Small intestine (tissue), 7 donors: Measurements from ENCODE around the gene MAML2. TPM values are rescaled to one million over a fixed set of nuclear protein-coding genes. Genes with fewer than 3 reads are reported as not detected.

ENCODE experiments used
- DNase-seq, 2 donors: peaks; one replicate each; pipeline versions ENCODE4 v3.0.0 to v3.0.0-alpha.2; 2013
- FAIRE-seq: peaks from 2 replicates; lab custom pipeline; 2012; peaks lifted over from hg19 to GRCh38; lab: Jason Lieb, UNC
- H3K27ac ChIP-seq, 3 donors: one replicate each; pipeline ENCODE4 v1.5.1; 2013; ENCODE audit warnings: low read length in 2 of 3, mild to moderate bottlenecking in 2 of 3, control low read depth in 1 of 3, inconsistent platforms in 1 of 3, low read depth in 1 of 3, moderate library complexity in 1 of 3
- H3K27me3 ChIP-seq, 3 donors: one replicate each; pipeline ENCODE4 v1.6.1; 2013; ENCODE audit warnings: low read length in 3 of 3, inconsistent platforms in 1 of 3; ENCODE audit not compliant: control insufficient read depth in 3 of 3, insufficient read depth in 3 of 3
- H3K36me3 ChIP-seq, 3 donors: one replicate each; pipeline ENCODE4 v1.6.1; 2013; ENCODE audit warnings: low read length in 3 of 3, inconsistent platforms in 1 of 3, low read depth in 1 of 3, mild to moderate bottlenecking in 1 of 3, moderate library complexity in 1 of 3; ENCODE audit not compliant: control insufficient read depth in 3 of 3, insufficient read depth in 2 of 3
- H3K4me1 ChIP-seq, 3 donors: one replicate each; pipeline ENCODE4 v1.6.1; 2013; ENCODE audit warnings: low read length in 2 of 3, inconsistent platforms in 1 of 3, low read depth in 1 of 3, mild to moderate bottlenecking in 1 of 3, moderate library complexity in 1 of 3; ENCODE audit not compliant: control insufficient read depth in 3 of 3, insufficient read depth in 2 of 3
- H3K4me3 ChIP-seq, 3 donors: one replicate each; pipeline ENCODE4 v1.5.1; 2013; ENCODE audit warnings: low read length in 3 of 3, control low read depth in 1 of 3, inconsistent platforms in 1 of 3, low read depth in 1 of 3, mild to moderate bottlenecking in 1 of 3, moderate library complexity in 1 of 3
- H3K9me3 ChIP-seq, 2 donors: one replicate each; pipeline ENCODE4 v1.6.1; 2013; ENCODE audit warnings: low read depth in 1 of 2, low read length in 1 of 2; ENCODE audit not compliant: control insufficient read depth in 2 of 2, insufficient read depth in 1 of 2
- WGBS, 3 donors: extraction: QIAGEN DNeasy Blood & Tissue Kit; methylation state at CpG; one replicate each; pipeline ENCODE4 v1.1.7; 2013; 5-methylcytosine and 5-hydroxymethylcytosine counted together
- polyA plus RNA-seq, 4 donors: library from polyadenylated mRNA; stranded (reverse) in 3 of 4; unstranded in 1 of 4; fragments of 200-250 nt in 3 of 4; fragments of 120-200 nt in 1 of 4; gene quantifications; one replicate each; pipeline versions ENCODE4 v1.2.1 to v1.2.3, GENCODE V29; 2013
- donor health status: healthy with polysubstance abuse.
- donor health status: control.
- donor health status: control.
- donor health status: Bipolar disorder and iron deficiency.
- donor health status: healthy.

The MAML2 gene
- polyA plus RNA-seq, 4 donors = 0.45 to 11.6 (median 1.6) TPM

DNA sequence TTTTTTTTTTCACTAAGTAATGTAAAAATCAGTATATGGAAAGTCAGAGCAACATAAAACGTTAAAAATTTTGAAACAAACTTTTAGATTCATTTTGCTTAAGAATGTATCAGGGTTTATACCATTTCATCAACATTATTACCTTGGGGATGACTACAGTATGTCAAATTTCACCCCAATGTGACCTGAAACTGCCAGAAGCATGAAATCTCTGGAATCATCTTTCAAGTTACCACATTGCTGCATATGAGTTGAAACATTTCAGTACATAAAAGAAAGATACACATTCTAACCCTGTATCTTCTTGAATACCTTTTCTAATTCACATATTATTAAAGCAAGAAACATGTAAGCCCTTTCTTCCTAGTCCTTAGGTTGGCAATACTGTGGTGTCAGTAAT is 32.8 kb downstream of the MAML2 start:
- Histone ChIP-seq H3K27ac (no peak overlapping the region), H3K27me3 (no peaks in the 10 kb centered on the region), H3K36me3 (no peaks in the 10 kb centered on the region), H3K4me1 (peaks cover 6 to 50% (median 18%) of the 10 kb centered on the region in 3 donors), H3K9me3 (no peaks in the 10 kb centered on the region), H3K4me3 (no peak overlapping the region)
- FAIRE-seq (no peak), DNase-seq (no peak)
- WGBS, 3 donors = 73 to 81% (median 80%) methylated on average over 1 of the region's 1 CpG

DNA sequence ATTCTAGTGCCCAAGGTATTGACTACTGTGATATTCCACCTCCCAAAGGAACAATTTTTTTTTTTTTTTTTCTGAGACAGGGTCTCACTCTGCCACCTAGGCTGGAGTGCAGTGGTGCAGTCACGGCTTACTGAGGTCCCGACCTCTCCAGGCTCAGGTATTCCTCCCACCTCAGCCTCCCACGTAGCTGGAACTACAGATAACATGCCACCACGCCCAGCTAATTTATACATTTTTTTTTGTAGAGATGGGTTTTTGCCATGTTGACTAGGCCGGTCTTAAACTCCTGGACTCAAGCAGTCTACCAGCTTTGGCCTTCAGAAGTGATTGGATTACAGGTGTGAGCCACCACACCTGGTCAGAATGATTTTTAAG is 33.4 kb downstream of the MAML2 start:
- Histone ChIP-seq H3K36me3 (no peaks in the 10 kb centered on the region), H3K27me3 (no peaks in the 10 kb centered on the region), H3K4me3 (no peak overlapping the region), H3K4me1 (peaks cover 5 to 46% (median 15%) of the 10 kb centered on the region in 3 donors), H3K27ac (no peak overlapping the region), H3K9me3 (no peaks in the 10 kb centered on the region)
- WGBS, 3 donors = 50 to 65% (median 54%) methylated on average over 5 of the region's 5 CpGs
- FAIRE-seq = no peak
- no peak for DNase-seq

DNA sequence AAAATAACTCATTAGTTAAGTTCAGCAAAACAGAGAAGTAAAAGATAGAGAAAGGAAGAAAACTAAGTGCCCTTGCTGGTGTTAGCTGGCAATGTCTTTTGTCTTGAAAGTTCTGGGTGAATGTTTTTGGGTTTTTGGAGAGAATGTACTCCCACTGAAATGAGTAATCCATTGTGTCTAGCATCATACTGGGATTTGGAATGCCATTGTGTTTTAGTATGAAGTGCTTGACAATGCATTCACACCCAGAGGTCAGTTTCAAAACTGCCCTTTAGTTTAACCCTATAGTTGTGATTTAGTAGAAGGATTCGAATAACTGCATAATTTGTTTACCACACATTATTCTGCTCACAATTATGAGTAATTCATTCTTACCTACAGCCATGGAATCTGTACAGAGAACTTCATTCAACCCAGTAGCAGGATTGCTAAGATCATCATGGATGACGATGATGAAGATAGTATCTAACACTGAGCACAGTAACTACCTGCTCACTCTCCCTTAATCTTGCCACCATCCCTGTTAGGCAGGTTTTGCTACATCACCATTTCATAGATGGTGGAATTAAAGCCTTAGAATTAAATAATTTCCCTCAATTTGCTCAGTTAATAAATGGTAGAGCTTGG is 33.9 kb downstream of the MAML2 start:
- WGBS, 3 donors = 82 to 95% (median 93%) methylated on average over 2 of the region's 2 CpGs
- no peak overlapping the region for H3K4me3 ChIP-seq
- DNase-seq = no peak
- no peaks in the 10 kb centered on the region for H3K27me3 ChIP-seq
- no peaks in the 10 kb centered on the region for H3K36me3 ChIP-seq
- H3K4me1 ChIP-seq = peaks cover 4 to 41% (median 11%) of the 10 kb centered on the region in 3 donors
- H3K9me3 ChIP-seq = no peaks in the 10 kb centered on the region
- no peak overlapping the region for H3K27ac ChIP-seq
- no peak for FAIRE-seq

DNA sequence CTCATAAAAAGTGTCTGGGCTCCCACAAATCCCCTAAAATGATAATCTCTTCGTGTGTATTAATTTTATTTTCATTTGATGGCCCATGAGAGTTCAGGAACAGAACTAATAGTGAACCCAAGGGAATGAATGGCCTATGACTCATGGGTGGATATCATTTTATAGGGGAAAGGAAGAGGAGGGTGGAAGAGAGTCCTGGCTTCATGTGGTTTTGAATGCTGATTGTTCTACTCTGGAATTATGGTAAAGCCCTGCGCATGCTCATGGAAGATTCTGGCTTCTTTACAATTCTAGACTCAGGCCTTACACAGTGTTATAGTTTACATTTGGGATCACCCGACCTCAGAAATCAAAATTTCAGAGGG is 35.2 kb downstream of the MAML2 start:
- Histone ChIP-seq H3K36me3 (no peaks in the 10 kb centered on the region), H3K27me3 (no peaks in the 10 kb centered on the region), H3K27ac (peak overlapping the region in 2 of 3 donors; percentile 75 to 88), H3K4me1 (peaks cover 8 to 42% (median 16%) of the 10 kb centered on the region in 3 donors), H3K9me3 (no peaks in the 10 kb centered on the region), H3K4me3 (peak overlapping the region in 1 of 3 donors; percentile 16)
- 30 to 43% (median 42%) methylated on average over 3 of the region's 3 CpGs for WGBS, 3 donors
- peak in 1 of 2 donors; percentile 73 for DNase-seq
- no peak for FAIRE-seq

DNA sequence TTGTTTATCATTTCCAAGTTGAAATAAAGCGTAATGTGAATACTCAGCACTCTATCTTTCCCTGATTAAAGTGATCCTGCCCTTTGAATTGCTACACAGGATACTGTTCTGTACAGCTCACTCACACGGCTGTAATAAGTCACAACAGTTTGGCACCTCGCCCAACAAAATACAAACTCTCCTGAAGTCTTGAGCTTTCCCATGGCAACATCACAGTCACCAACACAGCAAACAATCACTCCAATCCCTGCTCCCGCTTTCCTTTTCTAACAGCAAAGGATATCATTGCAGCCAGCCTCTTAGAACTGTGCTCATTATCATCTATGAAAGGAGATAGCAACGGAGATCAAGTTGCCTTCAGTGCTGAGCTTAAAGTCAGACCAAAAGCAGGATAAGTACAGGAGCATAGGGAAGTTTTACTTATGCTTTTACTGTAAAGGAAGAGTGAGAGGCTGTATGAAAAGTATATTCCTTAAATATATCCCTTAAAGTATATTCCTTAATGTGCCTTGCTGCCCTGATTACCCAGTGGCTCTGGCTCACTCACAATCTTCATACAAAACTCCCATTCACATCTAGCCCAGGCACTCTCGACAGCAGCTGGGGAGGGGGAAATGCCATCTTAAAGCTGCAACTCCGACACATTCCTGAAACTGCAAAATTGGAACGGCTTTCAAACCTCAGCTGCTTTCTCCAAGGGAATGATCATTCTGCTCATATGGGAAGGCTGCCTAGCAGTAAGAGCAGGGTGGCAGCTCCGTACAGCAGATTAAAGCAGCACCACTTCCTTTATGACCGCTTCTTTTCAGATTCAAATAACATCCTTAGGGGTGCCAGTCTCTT is 35.8 kb downstream of the MAML2 start:
- H3K27me3 ChIP-seq = no peaks in the 10 kb centered on the region
- WGBS, 3 donors = 10 to 25% (median 24%) methylated on average over 10 of the region's 10 CpGs
- peak overlapping the region in 2 of 3 donors; percentile 4 to 16 for H3K4me3 ChIP-seq
- no peaks in the 10 kb centered on the region for H3K9me3 ChIP-seq
- peak overlapping the region; percentile 49 to 88 (median 75) for H3K27ac ChIP-seq
- peaks cover 8 to 42% (median 20%) of the 10 kb centered on the region in 3 donors for H3K4me1 ChIP-seq
- no peaks in the 10 kb centered on the region for H3K36me3 ChIP-seq
- DNase-seq (peak; percentile 97 to 98), FAIRE-seq (no peak)

DNA sequence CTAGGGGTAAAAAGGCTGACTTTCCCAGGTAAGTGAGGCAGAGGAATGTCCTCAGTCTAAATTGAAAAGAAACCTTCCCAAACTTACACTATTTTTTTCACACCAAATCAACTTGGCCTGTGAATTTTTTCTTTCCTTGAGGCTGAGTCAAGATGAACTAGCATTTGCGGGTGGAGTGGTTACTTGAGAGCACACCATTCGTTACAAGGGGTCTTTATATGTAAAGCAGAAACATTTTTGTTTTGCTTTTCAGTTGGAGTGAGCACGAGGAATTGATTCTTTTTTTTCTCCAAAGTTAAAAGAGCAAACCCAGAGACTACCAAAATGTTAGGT is 36.4 kb downstream of the MAML2 start:
- H3K27ac ChIP-seq = peak overlapping the region; percentile 37 to 81 (median 75)

DNA sequence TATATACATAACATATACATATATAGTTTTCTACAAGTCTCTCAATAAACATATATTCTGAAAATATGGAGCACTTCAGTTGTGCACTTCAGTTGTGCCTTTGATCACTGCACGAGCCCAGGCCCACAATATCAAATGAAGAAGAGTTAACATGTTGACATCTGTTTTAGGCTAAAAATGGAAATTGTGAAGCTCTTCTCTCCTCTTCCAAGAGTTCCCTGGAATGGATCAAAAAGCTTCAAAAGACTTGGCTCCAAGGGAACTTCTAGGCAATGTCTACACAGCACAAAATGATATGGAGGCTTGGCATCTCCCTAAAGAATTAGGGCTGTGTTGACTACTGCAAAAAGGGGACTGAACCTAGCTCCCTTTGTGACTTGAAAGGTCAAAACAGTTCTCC is 36.9 kb downstream of the MAML2 start:
- peaks cover 8 to 38% (median 18%) of the 10 kb centered on the region in 3 donors for H3K4me1 ChIP-seq
- no peak overlapping the region for H3K4me3 ChIP-seq
- WGBS, 3 donors = 73 to 92% (median 85%) methylated on average over 1 of the region's 1 CpG
- no peaks in the 10 kb centered on the region for H3K36me3 ChIP-seq
- H3K9me3 ChIP-seq = no peaks in the 10 kb centered on the region
- no peak for DNase-seq
- no peaks in the 10 kb centered on the region for H3K27me3 ChIP-seq
- no peak for FAIRE-seq
- peak overlapping the region; percentile 37 to 81 (median 75) for H3K27ac ChIP-seq

More for the DNA sequence above, 36.4 kb downstream of the MAML2 start:
- peaks cover 8 to 42% (median 20%) of the 10 kb centered on the region in 3 donors for H3K4me1 ChIP-seq
- H3K4me3 ChIP-seq = peak overlapping the region in 1 of 3 donors; percentile 16
- FAIRE-seq = no peak
- WGBS, 3 donors = 6 to 25% (median 23%) methylated on average over 3 of the region's 3 CpGs
- no peaks in the 10 kb centered on the region for H3K9me3 ChIP-seq
- no peak for DNase-seq
- H3K27me3 ChIP-seq = no peaks in the 10 kb centered on the region
- no peaks in the 10 kb centered on the region for H3K36me3 ChIP-seq

DNA sequence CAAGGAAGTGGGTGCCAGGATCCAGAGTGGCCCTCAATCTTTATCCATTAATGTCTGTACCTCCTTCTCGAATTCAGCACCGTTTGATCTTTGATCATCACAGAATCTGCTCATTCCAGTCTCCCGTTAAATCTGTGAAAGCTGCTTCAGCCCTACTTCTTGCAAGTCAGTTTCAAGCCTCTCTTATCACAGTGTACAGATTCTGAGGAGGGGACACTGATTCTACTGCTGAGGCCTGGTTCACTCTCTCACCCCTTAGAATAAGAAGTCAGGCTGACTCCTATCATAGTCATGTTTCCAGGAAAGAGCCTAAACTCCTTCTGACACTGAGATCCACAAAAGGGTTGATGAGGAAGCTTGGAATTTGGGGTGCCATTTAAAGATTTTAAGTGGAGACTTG is 39.0 kb downstream of the MAML2 start:
- DNase-seq (no peak), FAIRE-seq (no peak)
- H3K4me1 ChIP-seq = peaks cover 8 to 28% (median 21%) of the 10 kb centered on the region in 3 donors
- H3K36me3 ChIP-seq = peaks cover 0 to 4% (median 0%) of the 10 kb centered on the region in 3 donors
- no peak overlapping the region for H3K4me3 ChIP-seq
- H3K27ac ChIP-seq = peak overlapping the region in 1 of 3 donors; percentile 42
- WGBS, 3 donors = 46 to 73% (median 63%) methylated on average over 3 of the region's 3 CpGs
- no peaks in the 10 kb centered on the region for H3K27me3 ChIP-seq
- H3K9me3 ChIP-seq = no peaks in the 10 kb centered on the region
